ENCODE measurements around the gene SPAG9.
A peak's percentile ranks its signal among the peaks of the same experiment; 100 is the strongest.

SPAG9 gene

GRCh38 chr17:50917418-50917743 lies 203.3 kb downstream of the SPAG9 start:
- no peak for TF ChIP-seq CTCF (IDR thresholded peaks at IDR 0.05; ENCODE audit: low read depth, low read length)
- no peak for DNase-seq (ENCODE audit: low read depth in 2 of 2)
- no peak overlapping the region for H3K4me3 ChIP-seq (replicated peaks in 1 of 2; ENCODE audit: low read depth in 2 of 2, low read length in 2 of 2)

DNA sequence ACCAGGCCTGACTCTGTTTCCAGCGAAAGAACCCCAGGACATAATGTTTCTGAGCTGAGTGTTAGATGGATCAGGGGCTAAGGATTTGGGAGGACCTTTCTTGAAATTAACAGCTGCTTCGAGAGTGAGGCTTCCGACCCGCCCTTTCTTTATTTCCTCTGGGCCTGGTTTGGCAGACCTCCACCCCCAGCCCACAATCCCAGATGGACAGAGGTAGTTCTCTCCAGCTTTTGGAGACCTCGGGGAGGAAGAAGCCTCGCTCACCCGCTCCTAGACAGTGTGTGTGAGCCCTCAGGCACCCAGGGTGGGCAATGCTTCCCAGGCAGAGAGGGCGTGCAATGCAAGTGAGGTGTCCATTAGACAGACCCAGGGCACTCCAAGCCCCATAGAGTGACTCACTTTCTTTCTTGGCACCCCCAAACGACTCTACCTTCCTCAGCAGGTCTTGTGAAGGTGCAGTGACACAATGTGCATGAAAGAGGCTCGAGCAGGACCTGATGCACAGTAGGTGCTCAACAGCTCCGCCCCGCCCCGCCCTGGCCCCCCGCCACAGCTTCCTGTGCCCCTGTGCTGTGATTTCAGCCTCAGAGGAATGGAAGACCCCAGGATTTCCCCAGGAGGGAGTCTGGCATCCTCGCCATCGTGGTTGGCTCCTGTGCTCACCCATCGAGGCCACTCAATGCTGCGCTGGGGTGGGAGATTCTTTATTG lies 203.8 kb downstream of the SPAG9 start:
- TF ChIP-seq CTCF (IDR thresholded peaks at IDR 0.05; ENCODE audit: low read depth, low read length), result no peak
- no peak for DNase-seq (ENCODE audit: low read depth in 2 of 2)
- no peak overlapping the region for H3K4me3 ChIP-seq (replicated peaks in 1 of 2; ENCODE audit: low read depth in 2 of 2, low read length in 2 of 2)

DNA sequence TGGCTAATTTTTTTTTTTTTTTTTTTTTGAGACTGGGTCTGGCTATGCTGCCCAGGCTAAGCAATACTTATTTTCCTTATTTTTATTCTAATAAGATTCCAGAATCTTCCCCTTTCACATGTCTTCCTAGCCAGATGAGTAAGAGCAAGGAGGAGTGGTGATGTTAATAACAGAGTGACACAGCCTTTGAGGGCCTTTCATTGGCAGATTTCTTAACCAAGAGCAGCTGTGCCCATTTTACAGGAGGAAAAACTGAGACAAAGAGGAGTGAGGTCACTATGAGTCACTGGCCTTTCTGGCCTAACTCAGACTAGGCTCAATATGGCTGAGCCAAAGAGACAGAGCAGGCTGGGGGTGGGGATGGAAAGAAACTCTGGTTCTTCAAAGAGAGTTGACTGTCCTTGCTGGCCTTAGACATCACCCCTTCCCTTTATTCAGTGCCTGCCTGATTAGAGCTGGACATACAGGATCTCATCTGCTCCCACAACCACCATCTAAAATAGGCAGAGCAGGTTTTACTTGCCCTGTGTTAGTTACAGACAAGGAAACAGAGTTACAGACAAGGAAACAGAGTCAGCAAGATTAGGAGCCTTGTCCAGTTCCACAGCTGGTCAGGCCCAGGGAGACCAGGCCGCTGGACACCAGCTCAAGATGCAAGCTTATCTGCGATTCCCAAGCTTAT lies 204.5 kb downstream of the SPAG9 start:
- no peak for TF ChIP-seq CTCF (IDR thresholded peaks at IDR 0.05; ENCODE audit: low read depth, low read length)
- no peak overlapping the region for H3K4me3 ChIP-seq (replicated peaks in 1 of 2; ENCODE audit: low read depth in 2 of 2, low read length in 2 of 2)
- DNase-seq (ENCODE audit: low read depth in 2 of 2), result peak in 1 of 2 donors; percentile 46

DNA sequence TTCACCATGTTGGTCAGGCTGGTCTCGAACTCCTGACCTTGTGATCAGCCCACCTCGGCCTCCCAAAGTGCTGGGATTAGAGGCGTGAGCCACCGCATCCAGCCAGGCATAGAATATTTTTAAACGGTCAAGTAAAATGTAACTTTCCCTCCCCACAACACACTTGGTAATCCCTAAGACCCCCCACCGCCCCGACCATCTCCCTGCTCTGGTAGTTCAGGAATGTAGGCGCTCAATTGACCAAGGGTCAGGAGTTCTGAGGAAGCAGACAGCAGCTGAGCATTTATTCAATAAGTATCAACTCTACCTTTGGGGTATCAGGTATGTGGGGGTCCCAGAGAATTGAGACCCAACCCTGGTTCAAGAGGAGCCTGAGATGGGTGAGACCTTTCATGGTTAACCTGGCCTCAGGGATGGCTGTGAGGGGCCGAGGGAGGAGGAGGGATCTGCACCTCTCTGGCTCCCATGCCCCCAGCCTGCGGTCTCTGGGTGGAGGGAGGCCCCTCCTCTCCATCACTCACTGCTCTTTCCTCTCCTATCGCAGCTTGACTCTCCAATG lies 206.1 kb downstream of the SPAG9 start:
- DNase-seq (ENCODE audit: low read depth in 2 of 2), result no peak
- no peak for TF ChIP-seq CTCF (IDR thresholded peaks at IDR 0.05; ENCODE audit: low read depth, low read length)
- H3K4me3 ChIP-seq (replicated peaks in 1 of 2; ENCODE audit: low read depth in 2 of 2, low read length in 2 of 2), result no peak overlapping the region

- H3K4me3 ChIP-seq (replicated peaks in 1 of 2; ENCODE audit: low read depth in 2 of 2, low read length in 2 of 2), result no peak overlapping the region
- TF ChIP-seq CTCF (IDR thresholded peaks at IDR 0.05; ENCODE audit: low read depth, low read length), result no peak
- no peak for DNase-seq (ENCODE audit: low read depth in 2 of 2)
These were observed 207.5 kb downstream of the SPAG9 start for GRCh38 chr17:50913120-50913519.
